CD14-positive monocyte (primary cell): ENCODE measurements around the gene CLIP4. TPM values are rescaled to one million over a fixed set of nuclear protein-coding genes. Genes with fewer than 3 reads are reported as not detected.

Experiments used
- DNase-seq, 3 donors: peaks; one replicate each; pipeline ENCODE4 v3.0.0-alpha.2; 2011 to 2022
- H2AFZ ChIP-seq: 2 replicates; pipeline ENCODE4 v1.6.0; 2012; ENCODE audit warnings: mild to moderate bottlenecking, low read depth, low read length, inconsistent platforms; ENCODE audit not compliant: insufficient read depth, poor library complexity, severe bottlenecking
- H3K27ac ChIP-seq, 2 donors: 1 replicate in 1 of 2; 2 replicates in 1 of 2; pipeline ENCODE4 v1.5.1; 2012 to 2013; ENCODE audit warnings: low read length in 2 of 2, control low read depth in 1 of 2, inconsistent platforms in 1 of 2, low read depth in 1 of 2, mild to moderate bottlenecking in 1 of 2
- H3K27me3 ChIP-seq, 2 donors: one replicate each; pipeline versions ENCODE4 v1.6.0 to v1.6.1; 2011 to 2013; ENCODE audit warnings: low read length in 2 of 2; ENCODE audit not compliant: control insufficient read depth in 2 of 2, insufficient read depth in 2 of 2
- H3K36me3 ChIP-seq, 2 donors: replicated peaks in 1 of 2; 1 replicate in 1 of 2; 2 replicates in 1 of 2; pipeline versions ENCODE4 v1.5.1 to v1.6.1; 2012 to 2013; ENCODE audit warnings: low read length in 2 of 2, control low read depth in 1 of 2, inconsistent platforms in 1 of 2, mild to moderate bottlenecking in 1 of 2; ENCODE audit not compliant: insufficient read depth in 2 of 2, control insufficient read depth in 1 of 2
- H3K4me1 ChIP-seq, 2 donors: 1 replicate in 1 of 2; 2 replicates in 1 of 2; pipeline versions ENCODE4 v1.5.1 to v1.6.1; 2012 to 2013; ENCODE audit warnings: low read length in 2 of 2, control low read depth in 1 of 2, inconsistent platforms in 1 of 2, mild to moderate bottlenecking in 1 of 2, moderate library complexity in 1 of 2; ENCODE audit not compliant: insufficient read depth in 2 of 2, control insufficient read depth in 1 of 2
- H3K4me2 ChIP-seq: replicated peaks from 2 replicates; pipeline ENCODE3; 2012; ENCODE audit warnings: low read length, moderate library complexity, mild to moderate bottlenecking; ENCODE audit not compliant: poor library complexity, severe bottlenecking; ENCODE audit errors: extremely low read depth
- H3K4me3 ChIP-seq, 3 experiments: fragments of 200-600 bp in 1 of 3; sonication (generic) in 1 of 3; replicated peaks in 1 of 3; 1 replicate in 2 of 3; 2 replicates in 1 of 3; pipeline ENCODE4 v1.5.1; 2011 to 2013; ENCODE audit warnings: low read length in 3 of 3, mild to moderate bottlenecking in 3 of 3, control low read depth in 2 of 3, low read depth in 2 of 3, inconsistent platforms in 1 of 3, moderate library complexity in 1 of 3
- H3K79me2 ChIP-seq: 2 replicates; pipeline ENCODE4 v1.6.0; 2012; ENCODE audit warnings: mild to moderate bottlenecking, control low read depth, inconsistent platforms, low read length, moderate library complexity; ENCODE audit not compliant: insufficient read depth
- H3K9ac ChIP-seq: 2 replicates; pipeline ENCODE4 v1.6.0; 2017; ENCODE audit warnings: low read length, mild to moderate bottlenecking; ENCODE audit not compliant: insufficient read depth, poor library complexity, severe bottlenecking
- H3K9me3 ChIP-seq, 2 donors: replicated peaks in 1 of 2; 1 replicate in 1 of 2; 2 replicates in 1 of 2; pipeline versions ENCODE4 v1.5.1 to v1.6.1; 2012 to 2013; ENCODE audit warnings: low read length in 2 of 2, control low read depth in 1 of 2; ENCODE audit not compliant: control insufficient read depth in 1 of 2, insufficient read depth in 1 of 2
- H4K20me1 ChIP-seq: 2 replicates; pipeline ENCODE4 v1.6.0; 2012; ENCODE audit warnings: mild to moderate bottlenecking, low read length, control low read depth, moderate library complexity; ENCODE audit not compliant: insufficient read depth
- H3K27ac Mint-ChIP-seq, 7 donors: one replicate each; pipeline ENCODE4 v1.8.0; 2020; ENCODE audit warnings: mild to moderate bottlenecking in 7 of 7, mixed read lengths in 7 of 7, moderate library complexity in 6 of 7, inconsistent platforms in 2 of 7
- H3K27me3 Mint-ChIP-seq, 3 donors: one replicate each; pipeline ENCODE4 v1.8.0; 2021 to 2022; ENCODE audit warnings: low read depth in 3 of 3, mild to moderate bottlenecking in 3 of 3, mixed read lengths in 3 of 3, moderate library complexity in 3 of 3, inconsistent platforms in 1 of 3
- H3K36me3 Mint-ChIP-seq, 2 donors: one replicate each; pipeline ENCODE4 v1.8.0; 2020; ENCODE audit warnings: mixed read lengths in 2 of 2, inconsistent platforms in 1 of 2, mild to moderate bottlenecking in 1 of 2
- H3K4me1 Mint-ChIP-seq: one replicate; pipeline ENCODE4 v1.8.0; 2020; ENCODE audit warnings: mild to moderate bottlenecking, mixed read lengths
- H3K4me3 Mint-ChIP-seq, 2 donors: one replicate each; pipeline ENCODE4 v1.8.0; 2020; ENCODE audit warnings: mild to moderate bottlenecking in 2 of 2, mixed read lengths in 2 of 2, moderate library complexity in 1 of 2
- H3K9me3 Mint-ChIP-seq, 7 donors: one replicate each; pipeline ENCODE4 v1.8.0; 2020 to 2022; ENCODE audit warnings: mixed read lengths in 7 of 7, mild to moderate bottlenecking in 6 of 7, moderate library complexity in 6 of 7, inconsistent platforms in 2 of 7
- WGBS: methylation state at CpG from one replicate; pipeline ENCODE4 v1.1.5; 2013; ENCODE audit warnings: missing lambda C conversion rate; ENCODE audit not compliant: insufficient coverage; 5-methylcytosine and 5-hydroxymethylcytosine counted together
- intact Hi-C, 2 donors: fragments of 100-400 bp; cut with micrococcal nuclease; formaldehyde crosslinking; loops; one replicate each; pipeline versions ENCODE4 v1.15.0 to v1.15.1; 2023
- polyA plus RNA-seq, 3 donors: library from polyadenylated mRNA; depleted of rRNA in 1 of 3; unstranded in 2 of 3; stranded (reverse) in 1 of 3; fragments of 300-500 nt in 2 of 3; fragments of >200 nt in 1 of 3; fragmentation: Illumina TruSeq in 2 of 3; gene quantifications; 1 replicate in 2 of 3; 2 replicates in 1 of 3; pipeline ENCODE4 v1.2.3, GENCODE V29; 2012 to 2021
- TF ChIP-seq, protein P1 (sequence below): fragments of 200-600 bp; IDR thresholded peaks from one replicate; pipeline ENCODE4 v1.8.0; 2022; ENCODE audit warnings: antibody characterized with exemption, mild to moderate bottlenecking

CLIP4 gene
- polyA plus RNA-seq, 3 donors, result 19.6 to 29.8 (median 21.7) TPM

- H3K36me3 ChIP-seq, result no peaks in the 10 kb centered on the region
- H3K4me2 ChIP-seq, result no peak overlapping the region
- peaks cover 0 to 18% of the 10 kb centered on the region in 2 donors for H3K27me3 ChIP-seq
- no peak overlapping the region for H3K27ac Mint-ChIP-seq
- no peak overlapping the region for H3K27ac ChIP-seq
- H3K4me3 ChIP-seq, result no peak overlapping the region
- no peaks in the 10 kb centered on the region for H3K9me3 ChIP-seq
- no peak for DNase-seq
- no peak overlapping the region for H3K9ac ChIP-seq
- H2AFZ ChIP-seq, result no peak overlapping the region
- peaks cover 10% of the 10 kb centered on the region for H3K4me1 Mint-ChIP-seq
- intact Hi-C loops, result no loop called here
- H3K36me3 Mint-ChIP-seq, result no peaks in the 10 kb centered on the region
- 57% methylated on average over 6 of the region's 7 CpGs for WGBS
- no peaks in the 10 kb centered on the region for H3K79me2 ChIP-seq
- H3K9me3 Mint-ChIP-seq, result no peaks in the 10 kb centered on the region
- H3K4me3 Mint-ChIP-seq, result no peak overlapping the region
- peaks cover 11 to 16% of the 10 kb centered on the region in 2 donors for H3K4me1 ChIP-seq
- no peaks in the 10 kb centered on the region for H4K20me1 ChIP-seq
- peaks cover 19 to 35% (median 25%) of the 10 kb centered on the region in 3 donors for H3K27me3 Mint-ChIP-seq
- TF ChIP-seq, protein P1, sequence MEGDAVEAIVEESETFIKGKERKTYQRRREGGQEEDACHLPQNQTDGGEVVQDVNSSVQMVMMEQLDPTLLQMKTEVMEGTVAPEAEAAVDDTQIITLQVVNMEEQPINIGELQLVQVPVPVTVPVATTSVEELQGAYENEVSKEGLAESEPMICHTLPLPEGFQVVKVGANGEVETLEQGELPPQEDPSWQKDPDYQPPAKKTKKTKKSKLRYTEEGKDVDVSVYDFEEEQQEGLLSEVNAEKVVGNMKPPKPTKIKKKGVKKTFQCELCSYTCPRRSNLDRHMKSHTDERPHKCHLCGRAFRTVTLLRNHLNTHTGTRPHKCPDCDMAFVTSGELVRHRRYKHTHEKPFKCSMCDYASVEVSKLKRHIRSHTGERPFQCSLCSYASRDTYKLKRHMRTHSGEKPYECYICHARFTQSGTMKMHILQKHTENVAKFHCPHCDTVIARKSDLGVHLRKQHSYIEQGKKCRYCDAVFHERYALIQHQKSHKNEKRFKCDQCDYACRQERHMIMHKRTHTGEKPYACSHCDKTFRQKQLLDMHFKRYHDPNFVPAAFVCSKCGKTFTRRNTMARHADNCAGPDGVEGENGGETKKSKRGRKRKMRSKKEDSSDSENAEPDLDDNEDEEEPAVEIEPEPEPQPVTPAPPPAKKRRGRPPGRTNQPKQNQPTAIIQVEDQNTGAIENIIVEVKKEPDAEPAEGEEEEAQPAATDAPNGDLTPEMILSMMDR, result no peak
Measured at GRCh38 chr2:29226808-29227207, 111.6 kb downstream of the CLIP4 start.

GRCh38 chr2:29227935-29228675 lies 112.9 kb downstream of the CLIP4 start:
- H3K27me3 Mint-ChIP-seq, result peaks cover 13 to 29% (median 24%) of the 10 kb centered on the region in 3 donors
- Histone ChIP-seq H2AFZ (no peak overlapping the region), H3K27me3 (peaks cover 0 to 18% of the 10 kb centered on the region in 2 donors), H4K20me1 (no peaks in the 10 kb centered on the region), H3K27ac (no peak overlapping the region), H3K36me3 (no peaks in the 10 kb centered on the region), H3K4me3 (no peak overlapping the region), H3K9ac (no peak overlapping the region), H3K79me2 (no peaks in the 10 kb centered on the region), H3K4me2 (no peak overlapping the region), H3K4me1 (peaks cover 11 to 16% of the 10 kb centered on the region in 2 donors), H3K9me3 (no peaks in the 10 kb centered on the region)
- no peak for DNase-seq
- H3K27ac Mint-ChIP-seq, result no peak overlapping the region
- H3K9me3 Mint-ChIP-seq, result no peaks in the 10 kb centered on the region
- TF ChIP-seq, protein P1, result no peak
- no peak overlapping the region for H3K4me3 Mint-ChIP-seq
- WGBS, result 76% methylated on average over 8 of the region's 15 CpGs
- H3K4me1 Mint-ChIP-seq, result peaks cover 10% of the 10 kb centered on the region
- intact Hi-C loops, result no loop called here
- no peaks in the 10 kb centered on the region for H3K36me3 Mint-ChIP-seq
